ENCODE data around the gene CA9. TPM values are rescaled to one million over a fixed set of nuclear protein-coding genes. Genes with fewer than 3 reads are reported as not detected.

CA9 gene
- total and polyA plus RNA-seq, 2 experiments from 2014 or later, result 1.1 TPM; not detected in 1

GRCh38 chr9:35635730-35636129 is 38.0 kb upstream of the CA9 start (continued):
- TF ChIP-seq ZNF114 (CRISPR knock-in tag; IDR thresholded peaks at IDR 0.05) (no peak), POLR2AphosphoS5 (IDR thresholded peaks at IDR 0.05; ENCODE audit: low read depth) (no peak), EZH2 (IDR thresholded peaks at IDR 0.05; ENCODE audit: low read depth, unreplicated experiment) (no peak), CTCF (conservative IDR thresholded peaks at IDR 0.05; ENCODE audit: low read depth in 2 of 2) (no peak), ZNF331 (CRISPR knock-in tag; IDR thresholded peaks at IDR 0.05; ENCODE audit: low read depth) (no peak), REST (IDR thresholded peaks at IDR 0.05; ENCODE audit: unreplicated experiment) (no peak)

- Histone ChIP-seq H2AFZ (no peak overlapping the region), H3K9me2 (ENCODE audit: insufficient read depth) (no peaks in the 10 kb centered on the region), H3K36me3 (ENCODE audit: insufficient read depth) (no peaks in the 10 kb centered on the region), H3K27me3 (ENCODE audit: insufficient read depth) (no peaks in the 10 kb centered on the region), H3F3A (replicated peaks; ENCODE audit: low read depth) (no peaks in the 10 kb centered on the region), H3K79me2 (replicated peaks; ENCODE audit: insufficient read depth) (no peaks in the 10 kb centered on the region), H3K27ac (ENCODE audit: low read depth) (no peak overlapping the region), H4K20me1 (replicated peaks; ENCODE audit: insufficient read depth) (no peaks in the 10 kb centered on the region), H3K4me1 (ENCODE audit: insufficient read depth) (no peaks in the 10 kb centered on the region), H3K4me2 (no peak overlapping the region), H3K4me3 (no peak overlapping the region)
- DNase-seq (ENCODE audit: low spot score), result no peak
- Mint-ChIP-seq H3K9me3 (peaks cover 8% of the 10 kb centered on the region; the same call in 2 of the 3 replicates), H3K27ac (no peak overlapping the region), H3K27me3 (ENCODE audit: insufficient read depth, low read depth, poor library complexity) (peaks cover 6% of the 10 kb centered on the region), H3K36me3 (ENCODE audit: low read depth) (peaks cover 10% of the 10 kb centered on the region), H3K4me1 (no peaks in the 10 kb centered on the region), H3K4me3 (no peak overlapping the region)
- no peak for ATAC-seq
- no peak for TF ChIP-seq ZNF462 (CRISPR knock-in tag; IDR thresholded peaks at IDR 0.05)
- no peak for TF ChIP-seq STAT1 (IDR thresholded peaks at IDR 0.05; ENCODE audit: unreplicated experiment)
- no peak for TF ChIP-seq ZNF331 (CRISPR knock-in tag; IDR thresholded peaks at IDR 0.05; ENCODE audit: low read depth)
- TF ChIP-seq ETS1 (IDR thresholded peaks at IDR 0.05), result no peak
- TF ChIP-seq EZH2 (IDR thresholded peaks at IDR 0.05; ENCODE audit: low read depth, unreplicated experiment), result no peak
- no peak for TF ChIP-seq CREB1 (CRISPR knock-in tag; IDR thresholded peaks at IDR 0.05; ENCODE audit: low read depth)
- no peak for TF ChIP-seq NANOG (IDR thresholded peaks at IDR 0.05; ENCODE audit: borderline replicate concordance)
- TF ChIP-seq POLR2AphosphoS5 (IDR thresholded peaks at IDR 0.05; ENCODE audit: low read depth), result no peak
- no peak for TF ChIP-seq ZNF114 (CRISPR knock-in tag; IDR thresholded peaks at IDR 0.05)
Observed at GRCh38 chr9:35636135-35636876, 37.4 kb upstream of the CA9 start.
